Astrocyte of the spinal cord (primary cell): Measurements from ENCODE around the gene TMED10.

Experiments used
- DNase-seq: peaks from one replicate; pipeline ENCODE4 v3.0.0; 2011; ENCODE audit warnings: low read depth, low spot score
- H3K4me3 ChIP-seq: 2 replicates; pipeline ENCODE4 v1.5.1; 2011; ENCODE audit warnings: low read depth, mild to moderate bottlenecking, low read length, moderate library complexity
- CTCF ChIP-seq: IDR thresholded peaks from 2 replicates; pipeline ENCODE4 v1.5.1; 2012; ENCODE audit warnings: low read depth, mild to moderate bottlenecking, low read length, inconsistent platforms
- in situ Hi-C: cut with HindIII; loops from 2 replicates; pipeline ENCODE4 v1.10.0; 2017; ENCODE audit warnings: low sequenced_read_pairs

Gene TMED10

GRCh38 chr14:75109877-75110276 lies 66.5 kb downstream of the TMED10 start:
- no peak for TF ChIP-seq CTCF
- DNase-seq: no peak
- in situ Hi-C loops: no loop called here
- H3K4me3 ChIP-seq: no peak overlapping the region

- H3K4me3 ChIP-seq: no peak overlapping the region
- in situ Hi-C loops: no loop called here
- no peak for TF ChIP-seq CTCF
- no peak for DNase-seq
Observed at GRCh38 chr14:75107186-75107585, 69.2 kb downstream of the TMED10 start.

GRCh38 chr14:75101491-75101890 lies 74.9 kb downstream of the TMED10 start:
- no peak for TF ChIP-seq CTCF
- in situ Hi-C loops: no loop called here
- no peak for DNase-seq
- H3K4me3 ChIP-seq: no peak overlapping the region

- no peak for TF ChIP-seq CTCF
- DNase-seq: no peak
- H3K4me3 ChIP-seq: no peak overlapping the region
- in situ Hi-C loops: no loop called here
Observed at GRCh38 chr14:75098682-75099081, 77.7 kb downstream of the TMED10 start.

GRCh38 chr14:75098212-75098611 lies 78.2 kb downstream of the TMED10 start:
- TF ChIP-seq CTCF: no peak
- H3K4me3 ChIP-seq: no peak overlapping the region
- DNase-seq: no peak
- in situ Hi-C loops: no loop called here

- H3K4me3 ChIP-seq: no peak overlapping the region
- TF ChIP-seq CTCF: no peak
- in situ Hi-C loops: no loop called here
- no peak for DNase-seq
Observed at GRCh38 chr14:75096959-75097358, 79.5 kb downstream of the TMED10 start.

GRCh38 chr14:75095690-75096089 lies 80.7 kb downstream of the TMED10 start:
- no peak for TF ChIP-seq CTCF
- in situ Hi-C loops: no loop called here
- no peak overlapping the region for H3K4me3 ChIP-seq
- DNase-seq: no peak
